Ishikawa (cell line): ENCODE results near the gene TM7SF3.

ENCODE experiments used
- CEBPB ChIP-seq: IDR thresholded peaks from 2 replicates; pipeline ENCODE4 v1.6.1; 2012
- CREB1 ChIP-seq: IDR thresholded peaks from 2 replicates; pipeline ENCODE4 v1.6.1; 2012; ENCODE audit warnings: low read depth
- EGR1 ChIP-seq: IDR thresholded peaks from 2 replicates; pipeline ENCODE4 v1.6.1; 2012
- EP300 ChIP-seq: IDR thresholded peaks from 2 replicates; pipeline ENCODE4 v1.6.1; 2012; ENCODE audit warnings: borderline replicate concordance
- FOXM1 ChIP-seq: IDR thresholded peaks from 2 replicates; pipeline ENCODE4 v1.6.1; 2012; ENCODE audit warnings: low read depth, borderline replicate concordance
- NFIC ChIP-seq: IDR thresholded peaks from 2 replicates; pipeline ENCODE4 v1.6.1; 2012
- RAD21 ChIP-seq: IDR thresholded peaks from 2 replicates; pipeline ENCODE4 v1.6.1; 2012; ENCODE audit warnings: low read depth
- REST ChIP-seq: IDR thresholded peaks from 2 replicates; pipeline ENCODE4 v1.6.1; 2012; ENCODE audit warnings: low read depth, mild to moderate bottlenecking
- TAF1 ChIP-seq: IDR thresholded peaks from 2 replicates; pipeline ENCODE4 v1.6.1; 2012; ENCODE audit warnings: low read depth, mild to moderate bottlenecking
- TCF12 ChIP-seq: IDR thresholded peaks from 2 replicates; pipeline ENCODE4 v1.6.1; 2012; ENCODE audit warnings: low read depth
- TEAD4 ChIP-seq: IDR thresholded peaks from 2 replicates; pipeline ENCODE4 v1.6.1; 2012
- YY1 ChIP-seq: IDR thresholded peaks from 2 replicates; pipeline ENCODE4 v1.6.1; 2012; ENCODE audit warnings: low read depth
- ZBTB7A ChIP-seq: IDR thresholded peaks from 2 replicates; pipeline ENCODE4 v1.6.1; 2012; ENCODE audit warnings: low read depth
- TF ChIP-seq, protein P1 (sequence below): IDR thresholded peaks from 2 replicates; pipeline ENCODE4 v1.6.1; 2012
- TF ChIP-seq, protein P2 (sequence below): IDR thresholded peaks from 2 replicates; pipeline ENCODE4 v1.6.1; 2012

Gene TM7SF3, protein sequence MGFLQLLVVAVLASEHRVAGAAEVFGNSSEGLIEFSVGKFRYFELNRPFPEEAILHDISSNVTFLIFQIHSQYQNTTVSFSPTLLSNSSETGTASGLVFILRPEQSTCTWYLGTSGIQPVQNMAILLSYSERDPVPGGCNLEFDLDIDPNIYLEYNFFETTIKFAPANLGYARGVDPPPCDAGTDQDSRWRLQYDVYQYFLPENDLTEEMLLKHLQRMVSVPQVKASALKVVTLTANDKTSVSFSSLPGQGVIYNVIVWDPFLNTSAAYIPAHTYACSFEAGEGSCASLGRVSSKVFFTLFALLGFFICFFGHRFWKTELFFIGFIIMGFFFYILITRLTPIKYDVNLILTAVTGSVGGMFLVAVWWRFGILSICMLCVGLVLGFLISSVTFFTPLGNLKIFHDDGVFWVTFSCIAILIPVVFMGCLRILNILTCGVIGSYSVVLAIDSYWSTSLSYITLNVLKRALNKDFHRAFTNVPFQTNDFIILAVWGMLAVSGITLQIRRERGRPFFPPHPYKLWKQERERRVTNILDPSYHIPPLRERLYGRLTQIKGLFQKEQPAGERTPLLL

DNA sequence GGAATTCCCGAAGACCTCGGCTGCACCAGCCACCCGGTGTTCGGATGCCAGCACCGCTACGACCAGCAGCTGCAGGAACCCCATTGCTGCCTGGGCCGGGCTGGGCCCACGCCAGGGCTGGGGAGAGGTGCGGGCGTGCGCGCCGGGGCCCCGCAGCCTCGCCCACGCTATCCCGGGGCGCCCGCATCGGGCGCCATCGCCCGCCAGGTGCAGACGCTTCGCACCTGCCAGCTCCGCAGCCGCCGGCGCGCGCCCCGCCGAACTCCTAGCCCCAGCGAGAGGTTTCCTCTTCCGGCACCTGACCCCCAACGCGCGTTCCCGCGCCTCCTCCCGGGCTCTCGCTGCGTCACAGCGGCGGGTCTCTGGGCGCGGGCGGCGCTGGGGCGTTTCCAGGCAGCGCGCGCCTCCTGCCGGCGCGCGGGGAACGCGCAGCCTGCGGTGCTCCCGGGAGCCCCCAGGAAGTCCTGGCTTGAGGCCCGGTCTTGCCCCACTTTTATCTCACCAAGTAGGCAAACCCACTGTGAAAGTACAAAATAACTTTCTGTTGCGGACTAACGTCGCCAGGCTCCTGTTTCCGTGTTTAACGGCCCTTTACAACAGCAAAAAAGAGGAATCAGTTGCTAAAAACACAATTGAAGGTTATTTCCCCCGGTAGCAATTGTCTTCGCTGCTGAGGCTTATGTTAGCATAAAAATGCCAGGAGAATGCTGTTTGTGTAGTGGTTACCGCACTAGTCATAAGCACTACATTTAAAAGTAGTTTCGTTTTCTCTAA lies at the start of gene TM7SF3:
TM7SF3 (minus strand) TSS at position 300 of the 774 bp plus-strand sequence; CDS start at position 84, 216 bp downstream.
- TF ChIP-seq TAF1: no peak; the same call in 1 of the 2 replicates
- TF ChIP-seq FOXM1: no peak
- no peak; the same call in 1 of the 2 replicates for TF ChIP-seq REST
- TF ChIP-seq, protein P1, sequence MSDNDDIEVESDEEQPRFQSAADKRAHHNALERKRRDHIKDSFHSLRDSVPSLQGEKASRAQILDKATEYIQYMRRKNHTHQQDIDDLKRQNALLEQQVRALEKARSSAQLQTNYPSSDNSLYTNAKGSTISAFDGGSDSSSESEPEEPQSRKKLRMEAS: peak; percentile 97
- peak; percentile 32; the same call in 1 of the 2 replicates for TF ChIP-seq EP300
- peak; percentile 71; the same call in 1 of the 2 replicates for TF ChIP-seq RAD21
- no peak for TF ChIP-seq TEAD4
- peak; percentile 77 for TF ChIP-seq YY1
- TF ChIP-seq CREB1: 0 out of 2 replicates have a peak, but pooled peaks have one; percentile 44
- TF ChIP-seq CEBPB: peak; percentile 24; the same call in 1 of the 2 replicates
- TF ChIP-seq EGR1: peak; percentile 62
- peak; percentile 46 for TF ChIP-seq NFIC
- TF ChIP-seq, protein P2, sequence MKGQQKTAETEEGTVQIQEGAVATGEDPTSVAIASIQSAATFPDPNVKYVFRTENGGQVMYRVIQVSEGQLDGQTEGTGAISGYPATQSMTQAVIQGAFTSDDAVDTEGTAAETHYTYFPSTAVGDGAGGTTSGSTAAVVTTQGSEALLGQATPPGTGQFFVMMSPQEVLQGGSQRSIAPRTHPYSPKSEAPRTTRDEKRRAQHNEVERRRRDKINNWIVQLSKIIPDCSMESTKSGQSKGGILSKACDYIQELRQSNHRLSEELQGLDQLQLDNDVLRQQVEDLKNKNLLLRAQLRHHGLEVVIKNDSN: peak; percentile 89
- TF ChIP-seq TCF12: peak; percentile 59; the same call in 1 of the 2 replicates
- peak; percentile 56; the same call in 1 of the 2 replicates for TF ChIP-seq ZBTB7A

- TF ChIP-seq NFIC (no peak), FOXM1 (no peak), TCF12 (no peak), CREB1 (no peak), CEBPB (no peak), TEAD4 (no peak), YY1 (no peak), RAD21 (no peak), TAF1 (no peak)
- TF ChIP-seq, protein P2: no peak
Measured at GRCh38 chr12:27063250-27063851, 49.2 kb upstream of the TM7SF3 start.

- TF ChIP-seq FOXM1 (no peak), RAD21 (no peak), NFIC (no peak), TCF12 (no peak), EGR1 (no peak), EP300 (no peak), CREB1 (no peak), TAF1 (no peak), TEAD4 (no peak), CEBPB (no peak), ZBTB7A (no peak), YY1 (no peak), REST (no peak)
- TF ChIP-seq, protein P1: no peak
- TF ChIP-seq, protein P2: no peak
Measured at GRCh38 chr12:27061317-27061716, 47.1 kb upstream of the TM7SF3 start.

- TF ChIP-seq NFIC (no peak), EGR1 (no peak), YY1 (no peak), FOXM1 (no peak), TAF1 (no peak), TCF12 (no peak), ZBTB7A (no peak), TEAD4 (no peak), CEBPB (no peak), EP300 (no peak), RAD21 (no peak), REST (no peak), CREB1 (no peak)
- TF ChIP-seq, protein P1: no peak
- TF ChIP-seq, protein P2: no peak
Measured at GRCh38 chr12:27060740-27061139, 46.6 kb upstream of the TM7SF3 start.
